ENCODE results near the gene MYL7. TPM values are rescaled to one million over a fixed set of nuclear protein-coding genes. Genes with fewer than 3 reads are reported as not detected.

Gene MYL7
- total RNA-seq, 1 donor from 2014 or later, result not detected

GRCh38 chr7:44149571-44150465 lies 8.7 kb upstream of the MYL7 start:
- DNase-seq (ENCODE audit: low read depth) (no peak), FAIRE-seq (no peak)
- Histone ChIP-seq H3K4me3 (ENCODE audit: low read depth, low read length) (no peak overlapping the region), H3K27me3 (ENCODE audit: control insufficient read depth, insufficient read depth, low read length) (peaks cover 6% of the 10 kb centered on the region), H3K36me3 (ENCODE audit: control insufficient read depth, insufficient read depth, low read length) (no peaks in the 10 kb centered on the region)
- no peak for TF ChIP-seq CTCF (IDR thresholded peaks at IDR 0.05; ENCODE audit: insufficient read depth, low read length, severe bottlenecking)

GRCh38 chr7:44148961-44149536 lies 7.9 kb upstream of the MYL7 start:
- H3K36me3 ChIP-seq (ENCODE audit: control insufficient read depth, insufficient read depth, low read length), result no peaks in the 10 kb centered on the region
- TF ChIP-seq CTCF (IDR thresholded peaks at IDR 0.05; ENCODE audit: insufficient read depth, low read length, severe bottlenecking), result no peak
- H3K4me3 ChIP-seq (ENCODE audit: low read depth, low read length), result no peak overlapping the region
- FAIRE-seq, result no peak
- H3K27me3 ChIP-seq (ENCODE audit: control insufficient read depth, insufficient read depth, low read length), result peaks cover 5% of the 10 kb centered on the region
- no peak for DNase-seq (ENCODE audit: low read depth)

GRCh38 chr7:44148166-44148565 lies 7.0 kb upstream of the MYL7 start:
- FAIRE-seq, result no peak
- Histone ChIP-seq H3K4me3 (ENCODE audit: low read depth, low read length) (no peak overlapping the region), H3K36me3 (ENCODE audit: control insufficient read depth, insufficient read depth, low read length) (no peaks in the 10 kb centered on the region), H3K27me3 (ENCODE audit: control insufficient read depth, insufficient read depth, low read length) (peaks cover 5% of the 10 kb centered on the region)
- DNase-seq (ENCODE audit: low read depth), result no peak
- no peak for TF ChIP-seq CTCF (IDR thresholded peaks at IDR 0.05; ENCODE audit: insufficient read depth, low read length, severe bottlenecking)

- TF ChIP-seq CTCF (IDR thresholded peaks at IDR 0.05; ENCODE audit: insufficient read depth, low read length, severe bottlenecking), result no peak
- FAIRE-seq (no peak), DNase-seq (ENCODE audit: low read depth) (no peak)
- H3K36me3 ChIP-seq (ENCODE audit: control insufficient read depth, insufficient read depth, low read length), result no peaks in the 10 kb centered on the region
- no peak overlapping the region for H3K4me3 ChIP-seq (ENCODE audit: low read depth, low read length)
- H3K27me3 ChIP-seq (ENCODE audit: control insufficient read depth, insufficient read depth, low read length), result peaks cover 5% of the 10 kb centered on the region
Observed at GRCh38 chr7:44147026-44147991, 6.2 kb upstream of the MYL7 start.

GRCh38 chr7:44145969-44146911 lies 5.1 kb upstream of the MYL7 start:
- DNase-seq (ENCODE audit: low read depth) (peak; percentile 28), FAIRE-seq (no peak)
- TF ChIP-seq CTCF (IDR thresholded peaks at IDR 0.05; ENCODE audit: insufficient read depth, low read length, severe bottlenecking), result no peak
- Histone ChIP-seq H3K4me3 (ENCODE audit: low read depth, low read length) (peak overlapping the region; percentile 22), H3K27me3 (ENCODE audit: control insufficient read depth, insufficient read depth, low read length) (peaks cover 5% of the 10 kb centered on the region), H3K36me3 (ENCODE audit: control insufficient read depth, insufficient read depth, low read length) (no peaks in the 10 kb centered on the region)
